GM23248 (cell line): ENCODE measurements around the gene CALN1.

Experiments
- EZH2 ChIP-seq: fragments of 200-600 bp; sonication (generic); IDR thresholded peaks from 2 replicates; pipeline ENCODE4 v1.6.1; 2018; ENCODE audit warnings: antibody characterized with exemption, mild to moderate bottlenecking; ENCODE audit not compliant: insufficient read depth, poor library complexity, severe bottlenecking
- EZH2phosphoT487 ChIP-seq: fragments of 200-600 bp; sonication (generic); IDR thresholded peaks from 2 replicates; pipeline ENCODE4 v1.6.1; 2018; ENCODE audit warnings: antibody characterized with exemption, moderate library complexity, mild to moderate bottlenecking, low read depth; ENCODE audit not compliant: insufficient read depth

- TF ChIP-seq EZH2 = no peak
- no peak for TF ChIP-seq EZH2phosphoT487
Measured at GRCh38 chr7:72258074-72258473, 154.1 kb downstream of the CALN1 start.
